Heart left ventricle (tissue), 13 donors: ENCODE measurements around the gene RPS6KA2.

Experiments used
- CTCF ChIP-seq, 12 donors: fragments of 200-600 bp; sonication (generic) in 4 of 12; IDR thresholded peaks; one replicate each; pipeline versions ENCODE4 v1.5.0 to v1.8.0; 2018 to 2022; ENCODE audit warnings: antibody characterized with exemption in 12 of 12, mild to moderate bottlenecking in 5 of 12
- POLR2A ChIP-seq, 2 donors: fragments of 450-650 bp; IDR thresholded peaks; one replicate each; pipeline ENCODE4 v1.6.1; 2017; ENCODE audit warnings: antibody characterized with exemption in 2 of 2, mild to moderate bottlenecking in 2 of 2, moderate library complexity in 2 of 2
- donor health status: ischemic (EF 13 %, LVEDD 7.1; RV severe dilation, severe dysfunction).
- donor health status: DM: no; HTN: yes; CAD: no.
- donor health status: DM: no; HTN: no; CAD: no.
- donor health status: ischemic (EF 25% LVEDD 6.9; RV normal size, moderate dysfunction).
- donor health status: ischemic (EF 25% LVEDD 5.7; RV mildly dilated, moderate dysfunction).
- donor health status: ischemic (EF 35%, LVEDD 5.7; RV mildly dilated, moderate dysfunction).
- donor health status: nonischemic (EF 11% LVEDD 7.7; RV severe dilation, severe dysfunction).
- donor health status: DM: yes; HTN: yes; CAD: no.
- donor health status: PGD.
- donor health status: ischemic (EF 29% LVEDD 5.4; RV normal size, mild dysfunction).
- donor health status: nonischemic (EF 23%, LVEDD 6.1; RV moderate dilation, normal function).

- TF ChIP-seq CTCF (IDR thresholded peaks at IDR 0.05) (no peak), POLR2A (IDR thresholded peaks at IDR 0.05) (no peak)
These were observed 63.9 kb downstream of the RPS6KA2 start for GRCh38 chr6:166563200-166563599.
